Medulla oblongata (tissue), 1 donor: ENCODE data around the gene GPC3.

Experiments
- DNase-seq: peaks from one replicate; pipeline ENCODE4 v3.0.0-alpha.2; 2015; ENCODE audit errors: extremely low spot score

The GPC3 gene

DNA sequence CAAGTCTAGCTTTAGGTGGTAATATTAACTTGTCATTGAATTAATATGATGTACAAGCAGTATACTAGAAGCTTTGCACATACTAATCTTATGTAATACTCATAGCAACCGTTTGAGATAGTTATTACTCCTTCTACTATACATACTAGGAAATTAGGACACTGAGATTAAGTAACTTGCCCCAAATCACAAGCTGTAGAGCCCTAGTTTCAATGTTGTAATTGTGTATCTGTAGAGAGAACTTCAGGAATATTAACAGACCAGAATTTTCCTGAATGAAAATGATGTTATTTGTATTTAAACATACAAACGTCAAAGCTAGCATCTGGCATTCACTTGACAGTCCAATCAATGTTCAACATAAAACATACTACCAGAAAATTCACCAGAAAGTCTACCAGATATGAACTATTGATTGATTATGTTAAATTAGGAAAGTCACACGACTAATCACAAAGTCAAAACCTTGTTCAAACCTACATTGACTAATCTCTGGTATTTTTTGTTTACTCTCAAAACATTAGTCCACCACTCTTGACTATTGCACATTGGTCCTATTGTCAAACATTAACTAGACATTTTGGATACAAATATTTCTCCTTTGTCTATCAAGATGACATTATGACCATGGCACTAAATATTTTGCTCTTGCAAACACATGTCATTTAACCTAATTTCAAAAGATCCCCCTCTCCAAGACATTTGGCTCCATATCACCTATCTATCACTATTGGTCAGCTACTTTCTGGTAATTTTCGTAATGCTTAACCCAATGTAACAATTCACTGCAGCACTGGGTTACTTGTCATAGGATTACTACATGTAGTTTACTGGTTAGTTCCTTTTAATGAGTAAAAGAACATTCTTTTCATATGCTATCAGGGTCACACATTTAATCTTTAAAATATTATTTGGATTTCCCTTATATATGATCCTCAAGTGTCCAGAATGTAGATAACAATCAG, 100.7 kb downstream of the GPC3 start:
- no peak for DNase-seq

DNA sequence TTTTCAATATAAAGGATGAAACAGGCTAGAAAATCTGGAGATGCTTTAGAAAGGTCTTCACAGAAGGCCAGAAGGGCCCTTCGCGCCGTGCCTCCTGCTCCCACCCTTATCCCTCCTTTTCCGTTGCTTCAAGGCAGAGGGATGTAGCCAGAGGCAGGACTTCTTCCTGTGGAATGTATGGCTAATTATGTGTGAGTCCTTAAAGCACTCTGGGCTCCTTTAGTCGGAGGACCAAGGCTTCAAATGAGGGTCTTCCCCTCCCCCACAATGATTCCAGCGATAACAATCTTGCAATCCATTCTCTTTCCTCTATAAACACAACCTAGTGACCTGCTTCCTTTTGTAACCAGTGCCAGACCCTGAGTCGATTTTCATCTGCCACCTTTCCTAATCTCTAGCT, 103.5 kb downstream of the GPC3 start:
- DNase-seq: no peak

DNA sequence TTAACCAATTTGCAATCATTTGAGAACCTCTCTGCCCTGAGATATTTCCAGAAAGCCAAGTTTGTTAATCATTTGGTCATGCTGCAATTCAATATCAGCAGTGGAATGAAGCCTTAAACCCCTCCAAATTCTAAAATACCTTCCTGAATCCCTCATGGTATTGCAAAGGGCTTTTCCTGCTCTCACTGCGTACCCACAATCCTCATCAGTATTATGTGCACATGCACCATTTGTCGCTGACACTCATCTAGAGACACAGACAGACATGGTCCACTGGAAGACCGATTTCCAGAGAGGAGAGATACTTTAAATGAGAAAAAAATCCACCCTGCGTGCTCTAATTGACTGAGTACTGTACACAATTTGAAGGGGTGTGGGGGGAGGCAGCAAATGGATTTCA, 104.4 kb downstream of the GPC3 start:
- DNase-seq: no peak

DNA sequence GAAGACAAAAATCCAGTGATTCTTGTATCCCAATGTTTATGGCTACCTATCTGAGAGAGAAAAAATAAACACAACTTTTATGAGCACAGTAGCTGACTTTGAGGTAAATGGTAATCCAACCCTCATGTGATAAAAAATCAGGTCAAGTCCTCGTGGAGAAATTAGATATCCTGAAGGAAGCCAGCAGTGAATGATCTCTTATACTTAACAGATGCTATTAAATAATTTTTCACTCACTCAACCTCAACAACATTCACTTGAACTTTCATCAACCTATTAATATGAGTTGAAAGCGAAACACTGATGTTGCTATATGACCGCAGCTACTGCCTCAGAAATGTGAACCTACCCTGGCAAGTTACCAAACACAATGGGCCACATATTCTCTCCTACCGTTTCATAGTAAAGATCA, 105.4 kb downstream of the GPC3 start:
- no peak for DNase-seq

DNA sequence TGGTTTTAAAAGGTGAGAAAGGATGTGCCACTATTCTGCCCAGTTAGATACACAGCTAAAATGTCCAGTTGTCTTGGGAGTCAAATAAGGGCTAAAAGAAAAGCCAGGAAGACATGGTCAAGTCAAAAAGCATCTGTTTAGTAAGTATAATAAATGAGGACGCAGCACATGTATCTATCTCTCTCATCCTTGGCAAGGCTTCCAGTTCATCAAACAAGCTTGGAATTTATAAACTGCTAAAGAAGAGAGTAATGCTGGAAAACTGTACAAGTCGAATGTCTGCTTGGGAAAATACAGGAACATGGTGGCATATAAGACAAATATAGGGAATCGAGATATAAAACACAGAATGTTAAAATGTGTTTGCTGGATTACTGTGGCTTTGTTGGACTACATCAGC, 106.7 kb downstream of the GPC3 start:
- DNase-seq: no peak

DNA sequence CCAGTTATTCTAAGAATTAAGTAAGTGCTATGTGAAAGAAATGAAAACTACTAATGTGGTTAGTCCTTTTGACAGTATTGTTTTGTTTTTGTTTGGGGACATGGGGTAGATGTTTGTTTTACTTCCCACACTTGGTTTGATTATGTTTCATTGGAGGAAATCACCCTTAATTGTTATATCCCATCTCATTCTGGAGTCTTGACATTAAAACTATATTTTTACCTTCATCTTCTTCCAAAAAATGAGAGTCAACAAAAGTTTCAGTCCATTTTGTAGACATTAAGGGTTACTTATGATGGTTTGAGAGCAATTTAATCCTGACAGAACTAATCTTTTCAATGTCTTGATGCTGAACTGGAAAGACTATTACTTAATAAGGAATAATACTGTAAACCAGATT, 108.7 kb downstream of the GPC3 start:
- DNase-seq: no peak

DNA sequence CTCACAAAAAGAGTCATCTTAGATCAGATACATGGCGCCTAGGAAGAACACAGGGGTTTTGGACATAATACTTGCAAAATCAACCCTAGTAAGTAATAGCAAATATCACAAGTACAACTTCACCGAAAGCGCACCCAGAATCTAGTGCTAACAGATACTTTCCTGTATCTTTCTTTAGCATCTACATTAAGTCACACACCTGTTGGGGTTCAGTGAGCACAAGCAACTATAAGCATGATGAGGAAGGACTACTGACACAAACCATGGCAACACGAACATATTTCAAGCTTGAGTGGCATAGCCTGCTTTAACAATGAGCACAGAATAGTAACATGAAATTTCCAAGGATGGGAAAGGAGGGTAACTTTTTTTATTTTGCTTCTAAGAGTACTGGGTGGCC, 116.1 kb downstream of the GPC3 start:
- no peak for DNase-seq

DNA sequence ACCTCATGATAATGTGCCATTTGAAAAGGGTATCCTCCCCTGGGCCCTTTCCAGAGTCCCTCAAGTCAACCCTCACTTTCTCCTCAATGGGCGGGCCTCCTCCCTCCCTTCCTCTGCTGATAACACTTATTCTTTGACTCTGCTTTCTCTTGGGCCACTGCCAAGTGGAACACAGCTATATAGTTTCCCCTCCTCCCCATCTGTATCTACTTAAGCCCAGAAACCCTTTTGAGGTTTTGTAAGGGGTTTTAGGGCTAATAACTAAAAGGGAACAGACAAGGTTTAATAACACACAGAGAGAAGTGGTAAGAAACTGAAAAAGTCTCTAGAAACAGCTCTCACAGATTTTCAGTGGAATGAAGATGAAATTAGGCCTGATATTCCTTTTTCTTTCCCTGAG, 116.7 kb downstream of the GPC3 start:
- no peak for DNase-seq

DNA sequence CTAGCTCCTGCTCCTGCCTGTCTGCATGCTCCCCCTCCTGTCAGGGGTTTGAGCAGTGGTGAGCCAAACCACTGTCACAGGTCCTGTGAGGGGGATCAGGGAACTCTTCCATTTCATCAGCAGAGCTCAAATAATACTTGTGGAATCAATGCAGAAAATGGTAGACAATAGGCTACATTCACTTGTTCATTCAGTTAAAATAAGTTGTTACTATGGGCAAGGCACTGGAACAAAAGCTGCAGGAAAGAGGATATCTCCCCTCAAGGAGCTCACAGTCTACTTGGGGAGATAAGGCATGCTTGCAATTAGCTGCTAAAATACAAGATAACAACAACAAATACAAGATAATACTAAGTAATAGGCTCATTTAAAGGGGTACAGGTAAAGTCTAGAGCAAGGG, 117.1 kb downstream of the GPC3 start:
- DNase-seq: no peak

DNA sequence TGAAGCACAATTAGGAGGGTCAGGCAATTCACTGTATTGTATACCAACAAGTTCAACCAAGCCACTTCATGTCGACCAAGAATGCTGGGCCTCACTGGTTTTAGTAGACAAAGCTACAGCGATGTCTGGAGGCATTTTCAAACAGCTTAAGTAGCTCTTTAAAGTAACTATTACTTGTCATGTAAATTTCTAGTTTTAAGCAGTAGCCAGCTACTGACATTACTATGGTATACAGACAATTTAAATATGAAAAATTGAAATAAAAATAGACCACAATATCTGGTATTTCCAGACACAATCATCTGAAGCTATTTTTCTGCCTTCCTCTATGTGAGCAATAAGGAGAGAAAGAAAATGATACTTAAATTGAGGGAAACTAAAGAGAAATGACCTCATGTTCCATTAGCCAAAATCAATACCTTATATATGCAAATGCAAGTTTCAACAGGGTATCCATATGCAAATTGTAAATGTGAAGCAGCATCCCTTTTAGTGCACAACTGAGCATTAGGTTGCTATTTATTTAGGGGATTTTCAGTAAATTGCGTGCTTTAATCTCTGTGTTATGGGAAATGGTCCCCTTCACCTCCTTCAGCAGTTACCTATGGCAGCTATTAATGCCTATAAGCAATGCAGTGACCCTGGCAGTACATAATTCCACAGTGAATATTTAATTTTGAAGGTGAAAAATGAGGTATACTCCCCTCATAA, 119.5 kb downstream of the GPC3 start:
- DNase-seq: no peak

DNA sequence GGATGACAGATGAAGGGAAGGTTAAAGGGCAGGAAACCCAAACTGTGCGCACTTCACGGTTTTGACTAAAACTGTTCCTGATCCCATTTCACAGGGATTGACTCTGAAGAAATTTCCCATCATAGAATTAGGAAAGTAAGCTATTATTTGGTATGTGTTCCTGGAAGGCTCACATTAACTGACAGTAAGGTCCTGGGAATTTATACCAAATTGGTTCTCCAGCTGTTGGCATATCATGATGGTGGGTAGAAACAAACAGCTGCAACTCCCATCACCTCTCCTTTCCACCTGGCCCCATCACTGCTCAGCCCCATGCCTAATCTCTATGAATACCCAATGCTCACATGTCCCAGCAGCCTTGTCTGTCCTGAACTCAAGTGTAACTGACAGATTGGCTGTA, 121.2 kb downstream of the GPC3 start:
- DNase-seq: no peak

DNA sequence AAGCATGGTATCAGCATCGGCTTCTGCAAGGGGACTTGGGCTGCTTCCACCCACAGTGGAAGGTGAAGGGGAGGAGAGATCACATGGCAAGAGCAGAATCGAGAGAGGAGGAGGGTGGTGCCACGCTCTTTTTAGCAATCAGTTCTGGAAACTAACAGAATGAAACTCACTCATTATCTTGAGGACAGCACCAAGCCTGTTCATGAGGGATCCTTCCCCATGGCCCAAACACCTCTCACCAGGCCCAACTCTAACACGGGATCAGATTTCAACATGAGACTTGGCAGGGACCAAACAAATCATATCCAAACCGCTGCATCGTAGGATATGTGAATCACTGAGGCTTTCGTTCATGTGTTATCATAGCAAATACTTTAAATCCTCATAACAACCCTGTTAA, 125.5 kb downstream of the GPC3 start:
- no peak for DNase-seq

DNA sequence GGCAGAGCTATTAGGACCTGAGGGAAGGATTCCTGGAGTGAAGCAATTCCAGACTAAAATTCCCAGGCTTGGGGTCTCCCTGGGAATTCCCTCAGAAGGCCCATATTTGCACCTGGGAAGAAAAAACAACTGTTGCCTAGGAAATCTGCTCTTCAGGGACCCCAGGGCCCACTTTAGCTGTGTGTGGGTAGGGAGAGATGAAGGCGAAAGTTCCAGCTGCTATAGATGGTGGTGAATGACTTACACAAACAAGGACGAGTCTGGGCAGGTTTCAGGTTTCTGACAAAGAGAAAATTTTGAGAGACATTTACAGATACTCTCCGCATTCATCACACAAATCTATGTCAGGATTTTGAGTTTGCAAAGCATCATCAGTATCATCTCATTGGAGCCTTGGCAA, 126.1 kb downstream of the GPC3 start:
- no peak for DNase-seq

DNA sequence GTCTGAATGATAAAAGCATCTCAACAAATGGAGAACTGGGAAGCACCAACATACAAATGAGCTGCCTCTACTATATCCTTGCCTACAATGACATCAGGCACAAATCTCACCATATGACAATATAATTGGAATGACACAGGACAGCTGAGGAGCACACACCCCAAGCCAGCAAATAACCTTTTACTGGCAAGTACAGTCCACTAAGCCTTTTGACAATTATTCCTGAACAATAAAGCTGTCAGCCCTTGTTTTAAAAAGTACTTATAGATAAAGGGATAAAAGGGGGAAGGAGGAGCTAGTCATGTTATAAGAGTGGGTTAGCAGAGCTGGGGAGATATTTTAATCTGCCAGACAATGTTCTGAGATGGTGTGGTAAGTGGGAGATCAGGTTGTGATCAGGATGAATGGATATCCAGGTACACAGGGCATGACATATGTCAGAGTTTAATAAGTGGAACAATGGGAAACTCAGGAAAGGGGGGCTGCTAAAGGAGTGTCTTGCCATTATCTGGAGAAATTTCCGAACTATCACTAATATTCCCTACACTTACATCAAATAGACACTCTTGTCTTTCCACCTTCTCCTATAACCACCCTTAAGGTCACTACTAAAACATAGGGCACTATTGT, 127.6 kb downstream of the GPC3 start:
- DNase-seq: no peak

DNA sequence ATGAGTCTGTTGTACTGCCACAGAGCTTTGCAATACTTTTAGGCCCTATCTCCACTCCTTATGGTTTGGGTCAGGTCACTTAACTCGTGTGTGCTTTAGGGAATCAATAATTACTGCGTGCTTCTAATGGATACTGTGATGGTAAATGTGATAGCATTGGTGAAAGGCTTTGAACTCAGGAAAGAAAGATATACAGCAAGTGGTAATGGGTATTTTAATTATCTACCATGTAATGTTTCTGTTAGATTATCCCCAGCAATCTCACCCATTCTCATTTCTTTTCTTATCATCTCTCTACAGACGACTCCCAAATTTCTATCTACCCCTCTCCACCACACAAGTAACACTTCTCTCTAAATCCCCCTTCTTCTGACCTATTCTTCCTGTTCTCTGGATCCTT, 128.6 kb downstream of the GPC3 start:
- DNase-seq: no peak

DNA sequence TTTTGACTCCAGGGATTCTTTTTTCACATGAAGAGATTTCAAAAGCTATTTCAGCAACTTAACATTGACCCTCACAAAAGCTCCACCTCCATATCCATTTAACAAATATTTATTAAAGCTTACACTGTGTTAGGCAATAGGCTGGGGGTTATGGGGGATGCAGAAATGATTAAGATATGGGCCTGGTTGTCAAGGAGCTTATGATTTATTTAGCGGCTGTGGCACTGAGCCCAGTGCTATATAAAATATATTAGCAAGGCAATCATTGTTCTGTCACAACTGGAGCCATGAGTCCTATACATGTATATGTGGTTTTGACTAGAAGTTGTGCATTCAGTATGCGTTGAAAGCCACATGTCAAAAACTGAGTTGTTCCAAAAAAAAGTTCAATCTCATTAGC, 131.1 kb downstream of the GPC3 start:
- DNase-seq: no peak

DNA sequence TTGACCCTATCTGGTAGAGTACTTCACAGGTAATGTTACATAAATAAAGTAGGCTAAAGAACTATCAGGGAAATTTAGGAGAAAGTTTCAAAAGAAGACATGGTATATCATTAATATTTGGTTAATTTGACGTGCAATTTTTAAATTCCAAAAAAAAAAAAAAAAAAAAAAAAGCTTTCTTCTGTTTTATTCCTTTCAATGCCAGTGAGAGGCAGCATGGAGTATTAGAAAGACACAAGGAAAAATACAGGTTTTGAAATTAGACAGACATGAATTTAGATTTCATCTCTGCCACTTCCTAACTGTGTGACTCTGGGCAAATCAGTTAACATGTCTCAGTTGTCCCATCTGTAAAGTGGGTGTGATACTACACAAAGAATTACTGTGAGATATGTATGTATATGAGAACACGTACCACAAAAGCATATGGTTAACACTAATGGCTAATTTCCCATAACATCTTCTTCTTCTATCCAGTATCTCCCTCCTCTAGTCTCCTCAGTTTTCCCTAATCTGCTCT, 132.5 kb downstream of the GPC3 start:
- no peak for DNase-seq

DNA sequence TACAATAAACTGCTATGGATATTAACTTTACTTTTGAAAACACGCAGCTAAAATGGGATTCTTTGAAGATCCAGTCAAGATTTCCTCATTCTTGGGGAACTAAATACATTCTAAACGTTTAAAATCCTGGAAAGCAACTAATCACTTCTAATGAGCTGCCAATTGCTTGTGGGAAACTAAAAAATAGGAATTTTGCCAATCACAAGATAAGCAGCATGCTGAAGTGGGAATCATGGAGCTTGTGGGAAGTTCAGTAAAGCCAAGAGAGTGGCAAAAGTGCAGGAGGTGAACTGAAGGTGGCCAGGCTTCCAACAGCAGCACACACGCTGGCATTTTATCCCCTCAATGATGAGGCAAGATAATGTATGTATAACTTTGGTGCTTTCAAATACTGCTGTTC, 133.0 kb downstream of the GPC3 start:
- no peak for DNase-seq

DNA sequence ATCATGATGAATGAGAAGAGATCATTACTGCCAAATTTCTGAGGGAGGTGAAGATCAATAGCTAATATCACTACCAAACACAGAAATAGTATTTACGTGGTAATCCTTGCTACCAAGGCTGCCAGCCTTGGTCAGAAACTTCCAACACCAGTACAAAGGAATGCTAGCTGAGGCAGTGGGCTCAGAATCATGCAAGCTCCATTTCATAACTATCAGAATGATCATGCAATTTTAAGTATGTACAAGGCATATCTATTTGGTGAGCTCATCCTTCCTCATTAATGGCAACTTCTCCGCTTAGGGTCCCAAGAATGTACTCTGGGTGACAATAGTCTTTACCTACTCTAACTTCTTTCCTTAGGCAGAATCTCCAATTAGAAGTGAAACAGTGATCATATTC, 135.0 kb downstream of the GPC3 start:
- DNase-seq: no peak

DNA sequence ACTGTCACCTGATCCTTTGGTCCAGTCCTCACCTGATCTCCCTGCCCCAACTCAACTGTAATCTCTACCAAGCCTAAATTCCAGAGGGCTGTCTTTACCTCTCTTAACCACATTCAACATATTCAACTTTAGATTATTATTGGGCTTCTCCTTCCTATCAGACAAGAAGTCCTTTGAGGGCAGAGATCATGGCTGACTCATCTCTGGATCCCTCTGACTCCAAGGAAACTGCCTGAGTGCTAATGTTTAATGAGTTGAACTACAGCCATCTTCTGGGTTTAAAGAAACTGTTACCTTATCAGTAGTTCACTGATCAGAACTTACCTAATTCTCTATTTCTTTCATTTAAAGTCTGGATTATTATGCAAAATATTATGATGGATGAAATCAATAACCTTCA, 135.7 kb downstream of the GPC3 start:
- DNase-seq: no peak

DNA sequence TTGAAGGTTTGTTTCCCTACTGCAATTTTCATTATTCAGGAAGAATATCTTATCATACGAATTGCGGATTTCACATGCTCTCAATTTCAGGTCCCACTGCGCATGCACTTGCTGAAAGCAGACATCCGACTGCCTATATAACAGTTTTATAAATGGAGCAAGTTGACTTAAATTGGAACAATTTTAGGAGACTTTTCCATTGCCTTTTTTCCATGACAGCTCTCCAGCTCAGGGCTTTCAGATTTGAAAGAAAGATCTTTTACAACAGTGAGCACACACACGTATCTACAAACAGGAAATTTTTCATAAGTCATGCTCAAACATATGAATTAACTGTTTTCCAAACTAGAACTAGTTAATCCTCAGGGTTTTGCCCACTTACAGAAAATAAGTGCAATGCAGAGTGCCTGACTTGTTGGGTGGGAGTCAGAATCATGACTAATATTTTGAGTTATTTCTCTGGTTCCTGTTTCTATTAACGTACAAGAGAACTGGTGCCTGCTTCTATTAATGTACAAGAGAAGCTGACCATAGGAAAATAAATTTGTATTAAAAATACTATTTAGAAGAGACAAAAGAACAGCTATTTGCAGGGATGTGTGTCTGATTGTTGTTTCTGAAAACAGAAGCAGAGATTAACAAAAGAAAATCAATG, 137.9 kb downstream of the GPC3 start:
- DNase-seq: no peak

DNA sequence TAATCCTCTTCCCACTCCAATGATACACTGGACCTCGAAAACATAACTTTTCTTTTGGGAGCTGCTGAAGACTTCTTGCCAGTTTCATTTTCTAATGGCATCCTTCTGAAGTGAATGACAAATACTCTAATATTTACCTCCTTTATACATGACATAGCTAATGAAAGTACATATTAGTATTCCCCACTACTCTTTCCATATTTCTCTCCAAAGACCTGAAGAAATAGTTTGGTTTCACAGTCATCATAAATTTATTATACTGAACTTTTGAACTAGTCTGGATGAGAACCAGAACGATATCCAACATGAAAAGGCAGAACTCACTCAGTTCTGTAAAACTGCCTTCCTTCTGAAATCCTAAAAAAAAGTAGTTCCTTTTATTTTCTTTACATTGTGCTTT, 139.1 kb downstream of the GPC3 start:
- DNase-seq: no peak
